Measurements from ENCODE around the gene GALNT17. TPM values are rescaled to one million over a fixed set of nuclear protein-coding genes. Genes with fewer than 3 reads are reported as not detected.

GALNT17 gene
- total and polyA plus RNA-seq, 12 donors: 0.94 to 37.5 (median 8.1) TPM

- TF ChIP-seq POLR2A (IDR thresholded peaks at IDR 0.05) (no peak), CTCF (IDR thresholded peaks at IDR 0.05) (no peak)
- no peaks in the 10 kb centered on the region for H3K4me1 ChIP-seq (replicated peaks in 1 of 2)
- H3K27ac ChIP-seq: peak overlapping the region in 3 of 5 donors; percentile 11 to 68 (median 18)
- no peak overlapping the region for H3K4me3 ChIP-seq
- no peaks in the 10 kb centered on the region for H3K27me3 ChIP-seq
- no peaks in the 10 kb centered on the region for H3K9me3 ChIP-seq (replicated peaks in 1 of 3)
- 37 to 51% (median 42%) methylated on average over 13 to 16 of the region's 16 CpGs for WGBS, 4 donors
- intact Hi-C loops (cut with DNase I): no loop called here
- no peaks in the 10 kb centered on the region for H3K36me3 ChIP-seq (replicated peaks in 1 of 2)
- peak in 6 of 7 donors; percentile 23 to 65 (median 48) for DNase-seq
Observed at GRCh38 chr7:71236230-71237105, 104.5 kb downstream of the GALNT17 start.

- intact Hi-C loops (cut with DNase I): no loop called here
- TF ChIP-seq POLR2A (IDR thresholded peaks at IDR 0.05) (no peak), CTCF (IDR thresholded peaks at IDR 0.05) (no peak)
- peak in 4 of 7 donors; percentile 24 to 26 (median 24) for DNase-seq
- H3K4me1 ChIP-seq (replicated peaks in 1 of 2): no peaks in the 10 kb centered on the region
- no peaks in the 10 kb centered on the region for H3K9me3 ChIP-seq (replicated peaks in 1 of 3)
- no peaks in the 10 kb centered on the region for H3K36me3 ChIP-seq (replicated peaks in 1 of 2)
- H3K4me3 ChIP-seq: no peak overlapping the region
- H3K27me3 ChIP-seq: no peaks in the 10 kb centered on the region
- peak overlapping the region in 1 of 5 donors; percentile 16 for H3K27ac ChIP-seq
- WGBS, 4 donors: 51 to 72% (median 64%) methylated on average over 2 of the region's 2 CpGs
Observed at GRCh38 chr7:71237945-71238344, 106.0 kb downstream of the GALNT17 start.

- H3K27ac ChIP-seq: no peak overlapping the region
- no peak overlapping the region for H3K4me3 ChIP-seq
- no peaks in the 10 kb centered on the region for H3K4me1 ChIP-seq (replicated peaks in 1 of 2)
- no peak for DNase-seq
- intact Hi-C loops (cut with DNase I): no loop called here
- no peaks in the 10 kb centered on the region for H3K27me3 ChIP-seq
- no peaks in the 10 kb centered on the region for H3K9me3 ChIP-seq (replicated peaks in 1 of 3)
- 86 to 91% (median 87%) methylated on average over 7 of the region's 7 CpGs for WGBS, 4 donors
- H3K36me3 ChIP-seq (replicated peaks in 1 of 2): no peaks in the 10 kb centered on the region
- TF ChIP-seq POLR2A (IDR thresholded peaks at IDR 0.05) (no peak), CTCF (IDR thresholded peaks at IDR 0.05) (no peak)
Observed at GRCh38 chr7:71238581-71239295, 106.8 kb downstream of the GALNT17 start.

GRCh38 chr7:71239586-71240268 is 107.8 kb downstream of the GALNT17 start:
- TF ChIP-seq CTCF (IDR thresholded peaks at IDR 0.05): no peak
- no peak for TF ChIP-seq POLR2A (IDR thresholded peaks at IDR 0.05)
- intact Hi-C loops (cut with DNase I): no loop called here
- no peak for DNase-seq
- Histone ChIP-seq H3K4me1 (replicated peaks in 1 of 2) (no peaks in the 10 kb centered on the region), H3K27ac (no peak overlapping the region), H3K27me3 (no peaks in the 10 kb centered on the region), H3K36me3 (replicated peaks in 1 of 2) (no peaks in the 10 kb centered on the region), H3K4me3 (no peak overlapping the region), H3K9me3 (replicated peaks in 1 of 3) (no peaks in the 10 kb centered on the region)
- 45 to 65% (median 59%) methylated on average over 8 of the region's 8 CpGs for WGBS, 4 donors
